ENCODE data around the gene LAMA4.

Gene LAMA4

DNA sequence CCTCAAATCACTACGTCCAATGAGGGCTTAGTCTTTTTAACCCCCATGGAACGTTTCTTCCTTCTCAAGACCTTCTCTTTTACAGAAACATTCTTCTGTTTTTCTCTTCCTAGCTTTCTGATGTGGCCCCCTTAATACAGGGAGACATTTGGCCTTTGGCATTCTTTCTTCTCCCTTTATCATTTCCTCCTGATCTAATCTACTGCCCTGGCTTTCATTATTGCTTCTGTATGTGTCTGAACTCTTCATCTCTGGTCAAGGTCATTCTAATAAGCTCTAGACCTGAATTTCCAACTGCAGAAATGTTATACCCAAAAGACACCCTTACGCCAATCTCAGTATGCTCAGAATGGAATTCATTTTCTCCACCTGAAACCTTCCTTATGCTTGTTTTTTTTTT lies 18.4 kb upstream of the LAMA4 start:
- no peak for DNase-seq (ENCODE audit: low spot score)

DNA sequence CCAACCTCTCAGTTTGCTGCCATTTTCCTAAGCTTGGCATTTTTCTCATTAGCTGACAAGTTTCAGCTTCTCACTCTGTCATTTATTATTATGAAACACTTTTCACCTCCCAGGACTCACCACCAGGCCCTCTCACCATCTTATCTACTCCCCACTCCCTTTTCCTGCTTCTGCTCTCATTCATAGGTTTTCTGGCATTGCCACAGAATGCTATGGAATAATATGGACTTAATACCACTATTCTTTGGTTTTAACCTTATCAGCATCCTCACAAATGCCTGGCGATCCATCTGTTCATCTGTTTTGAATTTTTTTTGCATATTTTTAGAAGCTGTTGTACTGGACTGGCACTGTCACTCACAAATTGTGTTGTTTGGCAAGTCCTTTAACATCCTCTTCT lies 16.4 kb upstream of the LAMA4 start:
- no peak for DNase-seq (ENCODE audit: low spot score)

DNA sequence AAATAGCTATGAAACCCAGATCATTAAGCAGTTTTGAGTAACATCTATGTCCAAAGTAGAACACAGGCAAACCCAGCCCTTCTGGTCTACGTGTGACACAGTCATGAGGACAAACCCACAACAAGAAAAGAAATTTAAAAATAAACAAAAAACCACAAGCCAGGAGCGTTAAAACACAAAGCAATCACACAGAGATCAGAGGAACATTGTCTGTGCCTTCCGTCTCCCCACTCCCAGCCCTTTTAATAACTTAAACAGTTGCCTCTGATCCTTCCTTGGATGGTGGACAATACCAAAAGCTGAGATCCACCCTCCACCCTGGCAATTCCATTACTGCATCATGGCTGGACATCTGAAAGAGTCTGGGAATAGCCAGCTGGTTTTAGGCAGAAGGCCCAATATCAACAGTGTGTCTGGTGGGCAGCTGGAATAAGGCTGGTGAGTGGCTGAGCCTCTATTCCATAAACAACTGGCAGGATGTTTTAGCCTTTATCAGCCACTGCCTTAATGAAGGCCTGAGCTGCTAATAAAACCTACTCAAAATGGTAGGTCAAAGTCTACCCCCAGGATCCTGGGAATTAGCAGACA lies 15.7 kb upstream of the LAMA4 start:
- no peak for DNase-seq (ENCODE audit: low spot score)

- peak; percentile 58 for DNase-seq (ENCODE audit: low spot score)
These were observed 14.7 kb upstream of the LAMA4 start for GRCh38 chr6:112269114-112269513.

DNA sequence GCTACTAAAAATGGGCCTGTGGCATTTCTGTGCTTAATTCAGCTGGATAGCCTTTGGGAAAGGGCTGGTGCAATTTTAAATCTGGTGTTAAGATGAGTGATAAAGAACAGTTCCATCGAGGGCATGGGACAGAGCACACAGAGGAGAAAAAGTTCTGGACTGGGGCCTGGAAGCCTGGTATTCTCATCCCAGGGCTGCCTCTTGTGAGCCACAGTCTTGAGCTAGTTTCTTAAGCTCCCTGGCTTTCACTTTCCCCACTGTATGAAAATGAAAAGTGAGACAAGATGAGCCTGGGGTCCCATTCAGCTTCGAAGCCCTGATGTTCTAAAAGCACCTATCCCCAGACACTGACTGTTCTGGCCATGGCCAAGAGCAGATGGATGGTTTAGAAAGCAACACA lies 14.3 kb upstream of the LAMA4 start:
- peak; percentile 24 for DNase-seq (ENCODE audit: low spot score)

DNA sequence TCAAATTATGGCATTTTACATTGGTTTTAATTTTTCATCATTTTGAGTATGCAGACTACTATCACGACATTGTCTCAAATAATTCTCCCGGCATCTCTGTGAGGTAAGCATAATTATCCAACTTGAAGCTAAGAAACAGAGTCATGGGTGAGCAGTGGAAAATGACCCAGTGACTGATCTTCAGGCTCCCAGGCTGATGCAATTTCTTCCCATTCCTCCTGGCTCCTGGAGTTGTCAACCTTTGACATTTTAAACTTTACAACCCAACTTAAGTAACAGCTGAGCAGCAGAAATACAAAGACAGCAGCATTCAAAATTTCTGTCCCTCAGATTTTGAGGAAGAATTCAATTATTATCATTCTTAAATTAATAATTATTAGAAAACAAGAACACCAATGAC lies 13.7 kb upstream of the LAMA4 start:
- DNase-seq (ENCODE audit: low spot score), result no peak

DNA sequence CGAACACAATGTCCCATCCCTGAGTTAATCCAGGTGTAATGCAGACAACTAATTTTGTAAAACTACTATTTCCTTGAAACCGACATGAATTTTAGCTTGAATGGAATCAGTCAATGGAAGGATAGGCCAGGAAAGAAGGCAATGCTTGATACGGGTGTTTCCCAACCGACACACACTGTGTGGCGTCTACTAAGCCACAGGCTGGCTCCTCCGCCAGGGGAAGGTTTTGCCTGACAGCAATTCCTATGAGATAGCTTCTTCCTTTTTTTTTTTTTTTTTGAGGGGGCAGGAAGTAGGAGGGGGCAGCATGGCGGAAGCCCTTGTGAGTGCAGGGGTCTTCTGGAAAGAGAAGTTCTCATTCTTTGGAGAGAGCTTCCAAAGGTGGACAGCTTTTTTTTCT lies 12.0 kb upstream of the LAMA4 start:
- no peak for DNase-seq (ENCODE audit: low spot score)

GRCh38 chr6:112259337-112259675 lies 4.9 kb upstream of the LAMA4 start:
- DNase-seq (ENCODE audit: low spot score), result no peak

DNA sequence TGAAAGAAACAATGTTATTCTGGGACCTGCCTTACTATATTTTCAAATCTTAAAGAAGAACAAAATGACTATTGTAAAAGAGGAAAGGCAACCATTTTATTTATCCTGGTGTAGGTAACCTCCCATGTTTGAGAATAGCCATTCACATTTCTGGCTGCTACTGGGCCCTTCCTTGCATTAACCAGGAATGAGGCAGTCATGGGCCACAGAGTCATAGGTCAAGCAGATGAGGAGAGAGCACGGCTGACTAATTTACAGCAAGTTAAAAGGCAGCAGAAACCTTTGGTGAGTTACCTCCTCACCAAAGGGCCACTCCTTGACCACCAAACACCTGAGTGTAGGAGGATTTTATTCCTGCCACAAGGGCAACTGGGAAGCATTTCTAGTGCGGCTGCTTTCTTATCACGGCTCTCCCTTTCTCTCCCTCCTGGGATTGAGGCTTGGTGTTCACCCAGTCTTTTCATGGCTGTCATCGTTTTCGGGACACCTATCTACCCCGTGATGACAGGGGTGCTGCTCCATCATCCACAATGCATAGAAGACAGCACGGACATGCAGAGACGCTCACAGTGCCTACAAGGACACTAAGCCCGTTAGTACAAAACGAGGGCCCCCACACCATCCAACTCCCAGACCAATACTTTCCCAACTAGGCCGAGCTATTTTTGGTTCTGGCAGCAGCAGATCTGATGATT lies 4.4 kb upstream of the LAMA4 start:
- DNase-seq (ENCODE audit: low spot score), result no peak

- DNase-seq (ENCODE audit: low spot score), result no peak
These were observed 3.0 kb upstream of the LAMA4 start for GRCh38 chr6:112257178-112257855.

- DNase-seq (ENCODE audit: low spot score), result no peak
These were observed 554 bp upstream of the LAMA4 start for GRCh38 chr6:112254921-112255320.

DNA sequence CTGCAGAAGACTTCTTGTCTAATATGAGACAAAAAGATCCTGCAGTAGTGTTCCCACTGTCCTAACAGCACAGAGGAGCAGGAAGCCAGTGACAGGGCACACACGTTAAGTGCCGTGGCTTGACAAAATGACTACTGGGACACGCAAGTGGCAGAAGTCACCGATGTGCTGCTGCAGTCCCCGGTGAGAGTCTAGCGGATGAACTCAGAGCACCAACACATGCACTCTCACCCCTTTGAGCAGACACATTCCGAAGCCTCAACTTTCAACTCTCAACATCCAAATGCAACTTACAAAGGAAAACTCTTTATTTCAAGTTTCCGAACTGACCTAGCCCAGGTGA lies 898 bp downstream of the LAMA4 start:
- DNase-seq (ENCODE audit: low spot score), result peak; percentile 24

DNA sequence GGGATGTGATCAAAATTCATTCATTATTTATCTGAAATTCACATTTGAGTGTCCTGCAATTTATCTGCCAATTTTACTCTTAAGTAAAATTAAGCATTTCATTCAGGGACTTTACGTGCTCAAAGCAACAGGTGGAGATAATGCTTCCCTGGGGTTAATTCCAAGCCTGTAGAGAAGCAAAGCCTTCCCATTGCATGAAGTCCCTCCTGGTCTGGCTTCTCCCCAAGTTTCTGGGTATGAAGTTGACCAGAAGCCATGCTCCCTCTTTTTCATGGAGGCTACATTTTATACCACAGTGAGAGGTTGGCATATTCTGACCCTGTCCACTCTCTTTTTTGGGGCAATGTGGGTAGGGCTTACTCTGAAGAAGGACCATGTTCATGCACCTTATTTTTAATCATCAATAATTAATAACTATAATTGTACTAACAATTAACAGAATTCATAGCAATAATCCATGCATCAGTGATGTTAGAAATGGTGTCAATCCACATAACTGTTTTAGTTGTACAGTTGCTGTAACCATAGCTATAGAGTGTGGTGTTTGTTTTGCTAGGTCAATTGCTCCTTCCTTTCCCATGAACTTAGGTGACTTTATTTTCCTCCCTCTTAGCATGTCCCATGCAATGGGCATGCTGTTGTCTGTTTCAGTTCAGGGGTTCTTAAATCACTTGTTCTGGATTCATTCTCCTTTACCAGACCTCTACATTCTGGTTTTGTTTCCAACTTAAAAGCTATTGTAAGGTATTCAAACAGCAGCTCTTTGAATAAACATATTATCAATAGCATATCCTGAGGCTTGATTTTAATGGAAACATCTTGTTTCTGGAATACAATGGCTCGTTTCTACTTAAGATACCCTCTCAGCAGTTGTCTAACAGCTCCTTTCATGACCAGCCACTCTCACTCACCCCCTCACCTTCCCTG lies 1.5 kb downstream of the LAMA4 start:
- DNase-seq (ENCODE audit: low spot score), result peak; percentile 31

- DNase-seq (ENCODE audit: low spot score), result peak; percentile 61
These were observed 3.0 kb downstream of the LAMA4 start for GRCh38 chr6:112251171-112251875.

- no peak for DNase-seq (ENCODE audit: low spot score)
These were observed 4.9 kb downstream of the LAMA4 start for GRCh38 chr6:112249489-112249888.

DNA sequence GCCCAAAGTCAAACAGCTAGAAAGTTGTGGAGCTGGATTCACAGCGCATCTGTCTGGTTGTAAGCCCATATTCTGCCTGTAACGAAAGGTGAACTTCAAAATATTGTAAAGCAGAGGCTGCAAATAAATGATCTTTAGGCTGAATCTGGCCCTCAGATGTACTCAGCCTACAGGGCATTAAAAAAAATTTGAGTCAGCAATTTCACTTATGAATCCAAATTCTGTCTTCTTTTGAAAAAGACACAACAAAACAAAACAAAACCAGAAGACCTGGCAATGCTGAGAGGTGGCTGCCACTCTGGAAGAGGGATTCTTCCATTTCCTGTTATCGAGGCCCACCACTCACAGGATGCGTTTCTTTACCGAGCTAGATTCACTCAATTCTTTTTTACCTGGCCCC lies 7.1 kb downstream of the LAMA4 start:
- no peak for DNase-seq (ENCODE audit: low spot score)

DNA sequence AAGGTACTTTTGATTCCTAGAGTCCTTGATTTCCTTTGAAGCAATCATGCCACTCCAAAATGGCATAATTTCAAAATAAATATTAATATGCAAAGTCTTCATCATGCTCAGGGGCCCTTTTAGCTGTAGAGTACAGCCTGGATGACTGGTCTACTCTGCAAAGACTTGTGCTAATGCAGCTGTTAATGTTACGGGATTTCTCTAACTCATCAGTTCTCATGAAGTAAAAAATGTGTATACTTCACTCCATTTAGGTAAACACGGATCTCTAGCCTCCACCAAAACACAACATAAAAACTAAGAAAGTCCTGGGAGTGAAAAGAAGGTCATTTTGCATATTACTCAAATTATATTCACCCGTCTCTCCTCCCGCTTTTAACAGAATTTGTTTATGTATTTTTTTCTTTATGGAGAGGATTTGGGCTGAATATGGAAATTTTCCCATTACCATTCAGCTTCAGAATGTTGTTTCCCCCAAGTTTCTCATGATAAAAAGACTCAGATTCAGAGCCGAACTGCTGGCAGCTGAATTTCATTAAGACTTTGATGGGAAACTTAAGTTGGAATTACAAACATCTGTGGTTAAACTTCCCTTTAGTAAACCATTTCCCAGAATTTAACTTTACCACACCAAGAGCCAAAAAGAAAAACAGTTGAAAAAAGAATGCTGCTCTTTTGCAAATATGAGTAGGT lies 8.7 kb downstream of the LAMA4 start:
- no peak for DNase-seq (ENCODE audit: low spot score)

- DNase-seq (ENCODE audit: low spot score), result no peak
These were observed 10.2 kb downstream of the LAMA4 start for GRCh38 chr6:112243861-112244827.

DNA sequence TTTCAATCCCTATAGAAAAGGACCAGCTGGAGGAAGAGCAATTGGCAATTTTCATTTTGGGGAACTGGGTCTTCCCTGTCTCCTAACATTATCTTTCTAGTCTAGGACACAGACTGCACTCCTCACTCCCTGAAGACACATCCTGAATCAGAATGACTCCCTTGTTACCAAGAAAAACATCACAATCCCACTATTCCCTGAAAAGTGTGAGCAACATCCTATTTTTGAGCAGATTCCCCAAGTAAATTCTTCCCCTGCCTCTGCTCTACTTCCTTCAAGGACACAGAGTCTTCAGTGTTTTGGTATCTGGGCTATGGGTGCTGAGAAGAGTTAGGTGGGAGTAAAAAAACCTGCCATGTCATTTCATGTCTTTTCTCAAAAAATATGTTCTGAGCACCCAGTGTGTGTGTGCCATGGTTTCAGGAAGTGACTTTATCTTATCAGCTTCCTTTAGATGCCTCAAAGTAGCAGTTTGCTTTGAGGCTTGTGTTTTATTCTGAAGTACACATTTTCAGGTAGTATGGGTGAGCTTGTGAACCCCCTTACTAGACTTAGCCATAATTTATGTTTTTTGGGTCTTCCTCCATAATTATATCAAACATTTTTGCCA lies 12.4 kb downstream of the LAMA4 start:
- DNase-seq (ENCODE audit: low spot score), result no peak

- DNase-seq (ENCODE audit: low spot score), result peak; percentile 59
These were observed 16.8 kb downstream of the LAMA4 start for GRCh38 chr6:112237595-112237994.
